Keratinocyte (primary cell): ENCODE results near the gene ERCC3.

ENCODE experiments used
- EZH2 ChIP-seq: IDR thresholded peaks from one replicate; pipeline ENCODE4 v1.6.1; 2012; ENCODE audit warnings: inconsistent platforms, mild to moderate bottlenecking, low read length, moderate library complexity
- TF ChIP-seq, protein P1 (sequence below), 3 experiments: IDR thresholded peaks in 1 of 3; conservative IDR thresholded peaks in 1 of 3; optimal IDR thresholded peaks in 1 of 3; 2 replicates in 2 of 3; 3 replicates in 1 of 3; pipeline versions ENCODE3 to v1.5.1; 2011; ENCODE audit warnings: low read length in 3 of 3, mild to moderate bottlenecking in 3 of 3, moderate library complexity in 2 of 3, control low read depth in 1 of 3, inconsistent platforms in 1 of 3; ENCODE audit not compliant: insufficient read depth in 2 of 3; ENCODE audit errors: extremely low read depth in 1 of 3

DNA sequence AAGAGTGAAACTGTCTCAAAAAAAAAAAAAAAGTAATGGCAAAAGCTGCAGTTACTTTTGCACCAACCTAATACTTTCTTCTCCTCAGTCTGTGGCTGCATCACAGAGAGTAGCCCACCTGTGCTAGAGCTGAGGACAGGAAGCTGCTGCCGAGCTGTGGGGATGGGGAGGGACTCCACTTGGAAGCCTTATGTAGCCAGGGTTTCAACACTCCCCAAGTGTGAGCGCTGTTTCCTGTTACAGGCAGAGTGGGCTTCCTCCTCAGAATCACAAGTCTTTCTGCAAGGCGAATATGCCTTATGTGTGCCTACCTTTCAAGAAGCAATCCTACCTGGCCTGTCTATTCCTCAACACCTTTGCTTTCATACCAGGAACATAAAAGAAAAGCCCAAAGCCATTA lies 37.6 kb downstream of the ERCC3 start:
- TF ChIP-seq, protein P1, sequence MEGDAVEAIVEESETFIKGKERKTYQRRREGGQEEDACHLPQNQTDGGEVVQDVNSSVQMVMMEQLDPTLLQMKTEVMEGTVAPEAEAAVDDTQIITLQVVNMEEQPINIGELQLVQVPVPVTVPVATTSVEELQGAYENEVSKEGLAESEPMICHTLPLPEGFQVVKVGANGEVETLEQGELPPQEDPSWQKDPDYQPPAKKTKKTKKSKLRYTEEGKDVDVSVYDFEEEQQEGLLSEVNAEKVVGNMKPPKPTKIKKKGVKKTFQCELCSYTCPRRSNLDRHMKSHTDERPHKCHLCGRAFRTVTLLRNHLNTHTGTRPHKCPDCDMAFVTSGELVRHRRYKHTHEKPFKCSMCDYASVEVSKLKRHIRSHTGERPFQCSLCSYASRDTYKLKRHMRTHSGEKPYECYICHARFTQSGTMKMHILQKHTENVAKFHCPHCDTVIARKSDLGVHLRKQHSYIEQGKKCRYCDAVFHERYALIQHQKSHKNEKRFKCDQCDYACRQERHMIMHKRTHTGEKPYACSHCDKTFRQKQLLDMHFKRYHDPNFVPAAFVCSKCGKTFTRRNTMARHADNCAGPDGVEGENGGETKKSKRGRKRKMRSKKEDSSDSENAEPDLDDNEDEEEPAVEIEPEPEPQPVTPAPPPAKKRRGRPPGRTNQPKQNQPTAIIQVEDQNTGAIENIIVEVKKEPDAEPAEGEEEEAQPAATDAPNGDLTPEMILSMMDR (optimal IDR thresholded peaks at IDR 0.05 in 1 of 3, IDR thresholded peaks at IDR 0.05 in 1 of 3, conservative IDR thresholded peaks at IDR 0.05 in 1 of 3; ENCODE audit: extremely low read depth in 1 of 3, insufficient read depth in 2 of 3, low read length in 3 of 3), result no peak
- no peak for TF ChIP-seq EZH2
